ENCODE data around the gene THEM5. TPM values are rescaled to one million over a fixed set of nuclear protein-coding genes. Genes with fewer than 3 reads are reported as not detected.
A peak's percentile ranks its signal among the peaks of the same experiment; 100 is the strongest.
"Not testable (repeated sequence)": the region's sequence is repeated elsewhere in the genome, so short reads cannot be mapped to it uniquely, and the experiment has no call there.

THEM5 gene
- total RNA-seq, 2 donors from 2014 or later, result not detected

- peaks cover 30% of the 10 kb centered on the region for H3K36me3 Mint-ChIP-seq (ENCODE audit: low read depth)
- no peak for ATAC-seq (replicated peaks)
- H3K27ac Mint-ChIP-seq, result peak overlapping the region; percentile 6
- no peaks in the 10 kb centered on the region for H3K4me1 Mint-ChIP-seq
- no peaks in the 10 kb centered on the region for H3K9me3 Mint-ChIP-seq
- H3K27me3 Mint-ChIP-seq, result no peaks in the 10 kb centered on the region
- no peak overlapping the region for H3K4me3 Mint-ChIP-seq
Measured at GRCh38 chr1:151858030-151858746, 4.7 kb upstream of the THEM5 start.

GRCh38 chr1:151855933-151856332, 2.4 kb upstream of the THEM5 start:
- H3K4me1 Mint-ChIP-seq, result no peaks in the 10 kb centered on the region
- no peak for ATAC-seq (replicated peaks)
- no peaks in the 10 kb centered on the region for H3K9me3 Mint-ChIP-seq
- H3K27ac Mint-ChIP-seq, result no peak overlapping the region
- no peaks in the 10 kb centered on the region for H3K27me3 Mint-ChIP-seq
- H3K36me3 Mint-ChIP-seq (ENCODE audit: low read depth), result peaks cover 52% of the 10 kb centered on the region
- H3K4me3 Mint-ChIP-seq, result no peak overlapping the region

- H3K4me3 Mint-ChIP-seq; ATAC-seq (replicated peaks); H3K9me3 Mint-ChIP-seq; H3K4me1 Mint-ChIP-seq; H3K27me3 Mint-ChIP-seq; H3K27ac Mint-ChIP-seq: not testable (repeated sequence)
- H3K36me3 Mint-ChIP-seq (ENCODE audit: low read depth), result peaks cover 56% of the 10 kb centered on the region
Measured at GRCh38 chr1:151855516-151855915, 2.0 kb upstream of the THEM5 start.

GRCh38 chr1:151854658-151855057, 1.1 kb upstream of the THEM5 start:
- Mint-ChIP-seq H3K36me3 (ENCODE audit: low read depth) (peaks cover 64% of the 10 kb centered on the region), H3K9me3 (no peaks in the 10 kb centered on the region), H3K4me1 (peaks cover 1% of the 10 kb centered on the region), H3K27me3 (no peaks in the 10 kb centered on the region), H3K27ac (no peak overlapping the region), H3K4me3 (no peak overlapping the region)
- no peak for ATAC-seq (replicated peaks)

GRCh38 chr1:151852733-151853132, 779 bp downstream of the THEM5 start:
- Mint-ChIP-seq H3K4me1 (peaks cover 12% of the 10 kb centered on the region), H3K9me3 (no peaks in the 10 kb centered on the region), H3K27me3 (no peaks in the 10 kb centered on the region), H3K27ac (no peak overlapping the region), H3K4me3 (no peak overlapping the region), H3K36me3 (ENCODE audit: low read depth) (peaks cover 84% of the 10 kb centered on the region)
- no peak for ATAC-seq (replicated peaks)

- H3K27ac Mint-ChIP-seq, result peak overlapping the region; percentile 92
Measured at GRCh38 chr1:151851886-151852285, 1.6 kb downstream of the THEM5 start.

GRCh38 chr1:151849871-151850270, 3.6 kb downstream of the THEM5 start:
- H3K27ac Mint-ChIP-seq, result peak overlapping the region; percentile 92
- H3K4me3 Mint-ChIP-seq, result peak overlapping the region; percentile 69
- peaks cover 91% of the 10 kb centered on the region for H3K36me3 Mint-ChIP-seq (ENCODE audit: low read depth)
- H3K9me3 Mint-ChIP-seq, result no peaks in the 10 kb centered on the region
- no peaks in the 10 kb centered on the region for H3K27me3 Mint-ChIP-seq
- no peak for ATAC-seq (replicated peaks)
- peaks cover 27% of the 10 kb centered on the region for H3K4me1 Mint-ChIP-seq

More at GRCh38 chr1:151851886-151852285, 1.6 kb downstream of the THEM5 start:
- peaks cover 90% of the 10 kb centered on the region for H3K36me3 Mint-ChIP-seq (ENCODE audit: low read depth)
- H3K4me1 Mint-ChIP-seq, result peaks cover 12% of the 10 kb centered on the region
- no peaks in the 10 kb centered on the region for H3K27me3 Mint-ChIP-seq
- no peaks in the 10 kb centered on the region for H3K9me3 Mint-ChIP-seq
- H3K4me3 Mint-ChIP-seq, result no peak overlapping the region
- ATAC-seq (replicated peaks), result no peak

- Mint-ChIP-seq H3K4me3 (peak overlapping the region; percentile 69), H3K4me1 (peaks cover 33% of the 10 kb centered on the region), H3K9me3 (no peaks in the 10 kb centered on the region), H3K27ac (peak overlapping the region; percentile 92), H3K27me3 (no peaks in the 10 kb centered on the region), H3K36me3 (ENCODE audit: low read depth) (peaks cover 93% of the 10 kb centered on the region)
- ATAC-seq (replicated peaks), result no peak
Measured at GRCh38 chr1:151849126-151849525, 4.4 kb downstream of the THEM5 start.

GRCh38 chr1:151847867-151848596, 5.5 kb downstream of the THEM5 start:
- Mint-ChIP-seq H3K27ac (peak overlapping the region; percentile 92), H3K9me3 (no peaks in the 10 kb centered on the region), H3K27me3 (no peaks in the 10 kb centered on the region), H3K36me3 (ENCODE audit: low read depth) (peaks cover 97% of the 10 kb centered on the region), H3K4me3 (peak overlapping the region; percentile 69), H3K4me1 (peaks cover 33% of the 10 kb centered on the region)
- no peak for ATAC-seq (replicated peaks)

- Mint-ChIP-seq H3K36me3 (ENCODE audit: low read depth) (peaks cover 97% of the 10 kb centered on the region), H3K4me3 (peak overlapping the region; percentile 68), H3K4me1 (peaks cover 33% of the 10 kb centered on the region), H3K9me3 (no peaks in the 10 kb centered on the region), H3K27ac (peak overlapping the region; percentile 93), H3K27me3 (no peaks in the 10 kb centered on the region)
- ATAC-seq (replicated peaks), result peak; percentile 46
Measured at GRCh38 chr1:151846686-151847237, 6.8 kb downstream of the THEM5 start.

- H3K4me1 Mint-ChIP-seq, result peaks cover 33% of the 10 kb centered on the region
- peak; percentile 84 for ATAC-seq (replicated peaks)
- peak overlapping the region; percentile 93 for H3K27ac Mint-ChIP-seq
- H3K36me3 Mint-ChIP-seq (ENCODE audit: low read depth), result peaks cover 97% of the 10 kb centered on the region
- H3K27me3 Mint-ChIP-seq, result no peaks in the 10 kb centered on the region
- no peaks in the 10 kb centered on the region for H3K9me3 Mint-ChIP-seq
- H3K4me3 Mint-ChIP-seq, result peak overlapping the region; percentile 68
Measured at GRCh38 chr1:151846062-151846568, 7.4 kb downstream of the THEM5 start.

GRCh38 chr1:151843398-151843797, 10.1 kb downstream of the THEM5 start:
- Mint-ChIP-seq H3K27ac (no peak overlapping the region), H3K9me3 (no peaks in the 10 kb centered on the region), H3K4me1 (peaks cover 35% of the 10 kb centered on the region), H3K27me3 (no peaks in the 10 kb centered on the region), H3K36me3 (ENCODE audit: low read depth) (peaks cover 95% of the 10 kb centered on the region), H3K4me3 (no peak overlapping the region)
- ATAC-seq (replicated peaks), result no peak

GRCh38 chr1:151841141-151841540, 12.4 kb downstream of the THEM5 start:
- ATAC-seq (replicated peaks), result no peak
- Mint-ChIP-seq H3K4me1 (peaks cover 37% of the 10 kb centered on the region), H3K27me3 (no peaks in the 10 kb centered on the region), H3K27ac (peak overlapping the region; percentile 94), H3K9me3 (no peaks in the 10 kb centered on the region), H3K36me3 (ENCODE audit: low read depth) (peaks cover 83% of the 10 kb centered on the region), H3K4me3 (peak overlapping the region; percentile 96)

GRCh38 chr1:151840421-151840820, 13.1 kb downstream of the THEM5 start:
- Mint-ChIP-seq H3K36me3 (ENCODE audit: low read depth) (peaks cover 76% of the 10 kb centered on the region), H3K27ac (peak overlapping the region; percentile 94), H3K4me1 (peaks cover 40% of the 10 kb centered on the region), H3K4me3 (peak overlapping the region; percentile 96), H3K27me3 (no peaks in the 10 kb centered on the region), H3K9me3 (no peaks in the 10 kb centered on the region)
- no peak for ATAC-seq (replicated peaks)

All from activated T-helper 17 cell treated with anti-CD3 and anti-CD28 coated beads, Interleukin-2, amount 50 U/mL, for 72 hours (primary cell).